Measurements from ENCODE around the gene HS1BP3. TPM values are rescaled to one million over a fixed set of nuclear protein-coding genes. Genes with fewer than 3 reads are reported as not detected.

Gene HS1BP3
- total RNA-seq, 6 donors from 2014 or later = 41.0 to 45.8 (median 42.7) TPM

- Histone ChIP-seq H3K27me3 (no peaks in the 10 kb centered on the region), H3K36me3 (no peaks in the 10 kb centered on the region), H3K4me1 (peaks cover 26 to 35% (median 33%) of the 10 kb centered on the region in 4 donors), H3K27ac (no peak overlapping the region), H3K4me3 (no peak overlapping the region), H3K9me3 (no peaks in the 10 kb centered on the region)
- no peak for DNase-seq
- TF ChIP-seq POLR2AphosphoS5 (IDR thresholded peaks at IDR 0.05) = no peak
- no peak for TF ChIP-seq EP300 (IDR thresholded peaks at IDR 0.05)
- TF ChIP-seq POLR2A (IDR thresholded peaks at IDR 0.05) = no peak
- TF ChIP-seq CTCF (IDR thresholded peaks at IDR 0.05) = no peak
- ATAC-seq (ENCODE audit: low FRiP score in 2 of 2) = no peak
- WGBS, 2 donors = 86 to 97% methylated on average over 2 of the region's 2 CpGs
These were observed 43.5 kb downstream of the HS1BP3 start for GRCh38 chr2:20607446-20607845.

GRCh38 chr2:20606198-20606597, 44.7 kb downstream of the HS1BP3 start:
- no peaks in the 10 kb centered on the region for H3K9me3 ChIP-seq
- 65 to 71% methylated on average over 3 of the region's 3 CpGs for WGBS, 2 donors
- peaks cover 17 to 25% (median 23%) of the 10 kb centered on the region in 4 donors for H3K4me1 ChIP-seq
- peak overlapping the region in 1 of 4 donors; percentile 69 for H3K27ac ChIP-seq
- no peaks in the 10 kb centered on the region for H3K27me3 ChIP-seq
- ATAC-seq (ENCODE audit: low FRiP score in 2 of 2) = no peak
- no peak overlapping the region for H3K4me3 ChIP-seq
- TF ChIP-seq POLR2A (IDR thresholded peaks at IDR 0.05) (no peak), CTCF (IDR thresholded peaks at IDR 0.05) (no peak), POLR2AphosphoS5 (IDR thresholded peaks at IDR 0.05) (no peak), EP300 (IDR thresholded peaks at IDR 0.05) (no peak)
- DNase-seq = peak in 1 of 2 donors; percentile 9
- no peaks in the 10 kb centered on the region for H3K36me3 ChIP-seq

- TF ChIP-seq POLR2AphosphoS5 (IDR thresholded peaks at IDR 0.05) (peak; percentile 35 to 75), POLR2A (IDR thresholded peaks at IDR 0.05) (no peak), CTCF (IDR thresholded peaks at IDR 0.05) (no peak), EP300 (IDR thresholded peaks at IDR 0.05) (peak in 2 of 4 donors; percentile 28 to 54)
- peaks cover 17 to 31% (median 23%) of the 10 kb centered on the region in 4 donors for H3K4me1 ChIP-seq
- peak overlapping the region; percentile 53 to 69 (median 58) for H3K27ac ChIP-seq
- no peaks in the 10 kb centered on the region for H3K36me3 ChIP-seq
- 48 to 67% methylated on average over 5 of the region's 5 CpGs for WGBS, 2 donors
- peak in 1 of 2 donors; percentile 19 for DNase-seq
- peak in 1 of 2 donors; percentile 71 for ATAC-seq (ENCODE audit: low FRiP score in 2 of 2)
- no peak overlapping the region for H3K4me3 ChIP-seq
- no peaks in the 10 kb centered on the region for H3K9me3 ChIP-seq
- no peaks in the 10 kb centered on the region for H3K27me3 ChIP-seq
These were observed 45.9 kb downstream of the HS1BP3 start for GRCh38 chr2:20604951-20605381.

GRCh38 chr2:20604401-20604911, 46.4 kb downstream of the HS1BP3 start:
- Histone ChIP-seq H3K36me3 (no peaks in the 10 kb centered on the region), H3K27me3 (no peaks in the 10 kb centered on the region), H3K4me3 (no peak overlapping the region), H3K4me1 (peaks cover 21 to 33% (median 28%) of the 10 kb centered on the region in 4 donors), H3K27ac (peak overlapping the region; percentile 42 to 69 (median 56)), H3K9me3 (no peaks in the 10 kb centered on the region)
- peak in 1 of 2 donors; percentile 29 for ATAC-seq (ENCODE audit: low FRiP score in 2 of 2)
- WGBS, 2 donors = 77 to 79% methylated on average over 4 to 7 of the region's 7 CpGs
- peak in 1 of 2 donors; percentile 18 for DNase-seq
- TF ChIP-seq POLR2AphosphoS5 (IDR thresholded peaks at IDR 0.05) (no peak), EP300 (IDR thresholded peaks at IDR 0.05) (no peak), CTCF (IDR thresholded peaks at IDR 0.05) (no peak), POLR2A (IDR thresholded peaks at IDR 0.05) (no peak)

- Histone ChIP-seq H3K27ac (peak overlapping the region in 1 of 4 donors; percentile 53), H3K36me3 (no peaks in the 10 kb centered on the region), H3K27me3 (no peaks in the 10 kb centered on the region), H3K4me3 (no peak overlapping the region), H3K4me1 (peaks cover 28 to 35% (median 31%) of the 10 kb centered on the region in 4 donors), H3K9me3 (no peaks in the 10 kb centered on the region)
- peak in 1 of 2 donors; percentile 15 for DNase-seq
- TF ChIP-seq EP300 (IDR thresholded peaks at IDR 0.05) (no peak), CTCF (IDR thresholded peaks at IDR 0.05) (no peak), POLR2A (IDR thresholded peaks at IDR 0.05) (no peak), POLR2AphosphoS5 (IDR thresholded peaks at IDR 0.05) (no peak)
- WGBS, 2 donors = 88 to 99% methylated on average over 5 of the region's 5 CpGs
- peak in 1 of 2 donors; percentile 35 for ATAC-seq (ENCODE audit: low FRiP score in 2 of 2)
These were observed 47.1 kb downstream of the HS1BP3 start for GRCh38 chr2:20603791-20604190.

Measured in upper lobe of left lung (tissue), 6 donors.